Caki2 (cell line): ENCODE measurements around the gene APRT. TPM values are rescaled to one million over a fixed set of nuclear protein-coding genes. Genes with fewer than 3 reads are reported as not detected.

ENCODE experiments used
- DNase-seq: peaks from one replicate; pipeline ENCODE4 v3.0.0-alpha.2; 2015; ENCODE audit warnings: low read depth
- in situ Hi-C: cut with HindIII; loops from 2 replicates; pipeline ENCODE4 v1.10.0; 2016; ENCODE audit warnings: low sequenced_read_pairs, low pct_unique_long_range_greater_than_20kb, mixed read lengths
- total RNA-seq: library from RNA; depleted of rRNA; stranded (reverse); fragments of >200 nt; shearing (Covaris generic); gene quantifications from 2 replicates; pipeline ENCODE4 v1.2.3, GENCODE V29; 2014; ENCODE audit warnings: low replicate concordance; rRNA removed

The APRT gene
- total RNA-seq, 1 experiment from 2014 or later = 262 TPM

- in situ Hi-C loops = no loop called here
- DNase-seq = peak; percentile 48
Measured at GRCh38 chr16:88769617-88770460, 41.9 kb downstream of the APRT start.

GRCh38 chr16:88768071-88768783, 43.5 kb downstream of the APRT start:
- in situ Hi-C loops = no loop called here
- DNase-seq = no peak

DNA sequence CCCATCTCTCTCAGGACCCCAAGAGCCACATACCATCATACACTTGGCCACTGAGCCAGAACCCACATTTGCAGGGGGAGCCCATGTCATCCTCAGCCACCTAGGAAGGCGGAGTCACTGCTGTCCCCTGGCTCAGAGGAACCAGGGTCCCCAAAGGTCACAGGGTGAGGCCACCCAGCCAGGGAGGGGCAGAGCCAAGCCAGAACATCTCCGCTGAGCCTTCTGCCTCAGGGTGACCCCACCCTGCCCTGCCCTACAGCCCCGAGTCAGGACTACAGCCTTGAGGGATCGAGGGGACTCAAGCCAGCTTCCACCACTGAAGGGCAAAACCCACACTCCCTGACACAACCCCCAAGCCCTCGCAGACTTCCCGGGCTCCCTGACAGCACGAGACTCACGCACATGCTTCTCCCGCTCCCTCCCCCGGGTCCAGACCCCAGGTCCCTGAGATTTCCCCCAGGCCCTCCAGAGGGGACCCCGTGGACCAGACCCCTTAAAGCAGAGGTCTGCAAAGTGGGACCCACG, 44.1 kb downstream of the APRT start:
- in situ Hi-C loops = no loop called here
- no peak for DNase-seq

DNA sequence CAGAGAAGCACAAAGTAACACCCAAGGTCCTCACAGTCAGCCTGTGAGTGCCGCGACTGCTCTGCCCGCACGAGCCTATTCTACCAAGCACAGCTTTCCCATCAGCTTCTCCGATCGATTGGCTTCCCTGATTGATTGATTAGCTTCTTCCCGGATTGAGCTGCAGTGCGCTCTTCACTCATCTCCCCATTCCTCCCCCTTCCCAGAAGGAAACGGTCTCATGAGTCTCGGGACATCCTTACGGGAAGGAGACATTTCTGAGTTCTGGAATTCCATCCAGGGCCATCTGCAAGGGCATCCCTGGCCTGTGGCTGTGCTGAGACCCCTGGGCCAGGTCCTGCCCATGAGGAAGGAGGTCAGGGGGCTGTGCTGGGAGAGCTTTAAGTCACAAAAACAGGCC, 44.8 kb downstream of the APRT start:
- DNase-seq = no peak
- in situ Hi-C loops = no loop called here

GRCh38 chr16:88764913-88765349, 46.8 kb downstream of the APRT start:
- in situ Hi-C loops = no loop called here
- DNase-seq = peak; percentile 79

GRCh38 chr16:88764080-88764479, 47.6 kb downstream of the APRT start:
- in situ Hi-C loops = no loop called here
- DNase-seq = no peak

DNA sequence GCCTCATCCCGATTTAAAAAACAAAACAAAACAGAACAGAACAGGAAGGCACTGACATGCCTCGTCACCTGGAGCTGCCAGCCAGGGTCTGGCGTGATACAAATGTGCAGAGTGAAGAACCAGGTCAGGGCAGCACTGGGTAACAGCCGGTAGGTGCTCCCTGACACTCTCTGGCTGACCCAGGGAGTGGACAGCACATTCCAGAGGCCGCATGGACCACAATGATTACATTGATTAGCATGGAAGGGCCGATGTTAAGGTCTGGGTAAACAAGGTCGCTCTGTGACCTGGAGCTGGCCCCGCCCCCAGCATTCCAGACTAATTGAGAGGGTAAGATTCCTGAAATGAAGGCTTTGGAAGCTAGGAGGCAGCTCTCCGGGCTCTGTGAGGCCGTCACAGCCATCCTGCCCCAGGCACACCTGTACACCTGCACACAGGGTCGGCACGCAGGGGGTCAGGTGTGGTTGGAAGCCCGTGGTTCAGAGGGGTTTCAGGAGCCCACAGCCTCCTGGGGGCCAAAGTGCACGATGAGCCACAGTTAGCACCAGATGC, 48.1 kb downstream of the APRT start:
- DNase-seq = peak; percentile 74
- in situ Hi-C loops = no loop called here

- in situ Hi-C loops = no loop called here
- DNase-seq = no peak
Measured at GRCh38 chr16:88762941-88763340, 48.8 kb downstream of the APRT start.

GRCh38 chr16:88762258-88762870, 49.4 kb downstream of the APRT start:
- DNase-seq = no peak
- in situ Hi-C loops = no loop called here

- no peak for DNase-seq
- in situ Hi-C loops = no loop called here
Measured at GRCh38 chr16:88761830-88762229, 49.9 kb downstream of the APRT start.

GRCh38 chr16:88761143-88761534, 50.6 kb downstream of the APRT start:
- in situ Hi-C loops = no loop called here
- no peak for DNase-seq

DNA sequence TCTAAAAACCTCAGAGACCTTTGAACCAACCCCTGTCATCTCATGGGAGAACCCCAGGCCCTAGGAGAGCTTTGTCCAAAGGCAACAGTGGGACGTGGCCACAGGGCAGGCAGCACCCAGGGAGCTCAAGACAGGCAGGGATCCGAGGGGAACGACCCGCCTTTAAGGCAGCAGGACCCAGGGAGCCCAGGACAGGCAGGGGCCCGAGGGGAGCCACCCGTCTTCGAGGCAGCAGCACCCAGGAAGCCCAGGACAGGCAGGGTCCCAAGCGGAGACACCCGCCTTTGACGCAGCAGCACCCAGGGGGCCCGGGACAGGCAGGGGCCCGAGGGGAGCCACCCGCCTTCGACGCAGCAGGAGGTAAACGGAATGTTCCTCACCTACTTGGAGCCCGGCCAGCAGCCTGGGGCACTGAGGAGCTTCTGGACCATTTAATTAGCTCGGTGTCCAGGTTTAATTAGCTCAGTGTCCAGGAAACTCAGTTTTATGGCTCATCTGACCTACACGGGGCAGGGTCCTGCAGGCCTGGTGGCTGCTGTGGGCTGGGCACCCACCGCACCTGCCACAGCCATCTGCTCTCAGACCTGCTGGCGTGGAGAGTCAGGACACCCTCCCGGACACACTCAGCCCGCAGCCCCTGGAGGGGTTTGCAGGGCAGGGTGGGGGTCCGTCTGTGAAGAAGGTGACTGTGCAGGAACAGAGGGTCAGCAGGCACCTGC, 51.1 kb downstream of the APRT start:
- no peak for DNase-seq
- in situ Hi-C loops = no loop called here

- in situ Hi-C loops = no loop called here
- DNase-seq = no peak
Measured at GRCh38 chr16:88759976-88760350, 51.8 kb downstream of the APRT start.

Other genes with a start within 250 kb of the APRT start
- 14.2 and 16.9 TPM in 2 replicates for gene ZC3H18, start 241.5 kb downstream of the APRT start, total RNA-seq
- not detected in 2 replicates for gene IL17C, start 173.4 kb downstream of the APRT start, total RNA-seq
- gene CYBA, start 160.9 kb downstream of the APRT start, total RNA-seq = 520 and 591 TPM in 2 replicates
- 63.3 and 63.6 TPM in 2 replicates for gene MVD, start 148.8 kb downstream of the APRT start, total RNA-seq
- 0.88 TPM in 1 of 2 replicates, not detected in the other for gene SNAI3, start 125.4 kb downstream of the APRT start, total RNA-seq
- 24.4 and 27.5 TPM in 2 replicates for gene RNF166, start 105.5 kb downstream of the APRT start, total RNA-seq
- gene CTU2, start 105.4 kb downstream of the APRT start, total RNA-seq = 26.9 and 36.2 TPM in 2 replicates
- 81.1 and 82.0 TPM in 2 replicates for gene PIEZO1, start 26.7 kb downstream of the APRT start, total RNA-seq
- 23.1 and 24.6 TPM in 2 replicates for gene CDT1, start 8.1 kb downstream of the APRT start, total RNA-seq
- 20.8 and 20.9 TPM in 2 replicates for gene GALNS, start 45.0 kb upstream of the APRT start, total RNA-seq
- 40.9 and 48.8 TPM in 2 replicates for gene TRAPPC2L, start 45.2 kb upstream of the APRT start, total RNA-seq
- not detected in 2 replicates for gene PABPN1L, start 54.7 kb upstream of the APRT start, total RNA-seq
- 0.27 TPM in 1 of 2 replicates, not detected in the other for gene CBFA2T3, start 165.3 kb upstream of the APRT start, total RNA-seq